Spleen (tissue), 7 donors: ENCODE data around the gene RXRB.
A peak's percentile ranks its signal among the peaks of the same experiment; 100 is the strongest.

Source experiments
- CTCF ChIP-seq, 11 experiments: fragments of 200-600 bp in 7 of 11; fragments of 450-650 bp in 4 of 11; sonication (generic) in 4 of 11; IDR thresholded peaks in 8 of 11; conservative IDR thresholded peaks in 3 of 11; 1 replicate in 7 of 11; 2 replicates in 4 of 11; pipeline versions ENCODE4 v1.4.0 to v1.8.0; 2016 to 2021; ENCODE audit warnings: antibody characterized with exemption in 11 of 11, inconsistent platforms in 4 of 11, mild to moderate bottlenecking in 1 of 11
- POLR2A ChIP-seq, 3 donors: fragments of 450-650 bp; IDR thresholded peaks; one replicate each; pipeline ENCODE4 v1.5.1; 2017; ENCODE audit warnings: antibody characterized with exemption in 3 of 3, mild to moderate bottlenecking in 1 of 3
- donor health status: DM: no; HTN: no; CAD: no; lungs with moderate emphysema.
- donor health status: DM: no; HTN: no; CAD: no.
- donor health status: DM: no; HTN: no; CAD: no.

- TF ChIP-seq CTCF (IDR thresholded peaks at IDR 0.05 in 8 of 11, conservative IDR thresholded peaks at IDR 0.05 in 3 of 11) (peak in 9 of 11 experiments; percentile 23 to 58 (median 44)), POLR2A (IDR thresholded peaks at IDR 0.05) (no peak)
Measured at GRCh38 chr6:33172688-33173534, 27.6 kb downstream of the RXRB start.
